HG02884 (cell line): ENCODE measurements around the gene NET1.

Experiments
- ATAC-seq: cut with Tn5 transposase; IDR thresholded peaks from one replicate; pipeline ENCODE4 v1.9.1; 2021; ENCODE audit warnings: mild to moderate bottlenecking, moderate library complexity; ENCODE audit not compliant: unreplicated experiment

NET1 gene

GRCh38 chr10:5442065-5442989 lies 30.0 kb downstream of the NET1 start:
- ATAC-seq = no peak

DNA sequence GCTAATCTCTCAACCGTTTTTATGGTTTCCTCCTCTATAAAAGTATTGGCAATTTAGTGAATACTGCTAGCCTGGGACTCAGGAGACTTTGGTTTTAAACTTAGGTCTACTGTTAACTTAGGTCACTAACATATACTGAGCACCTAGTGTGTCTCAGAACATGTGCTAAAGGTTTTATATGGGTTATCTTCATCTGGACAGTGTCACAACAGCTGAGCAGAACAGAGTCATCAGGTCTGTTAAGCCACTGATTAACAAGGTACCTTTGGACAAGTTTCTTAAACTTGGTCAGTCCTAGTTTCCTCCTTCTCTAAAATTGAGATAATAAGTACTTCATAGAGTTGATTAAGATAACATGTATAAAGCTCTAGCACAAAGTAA lies 30.6 kb downstream of the NET1 start:
- peak; percentile 24 for ATAC-seq

DNA sequence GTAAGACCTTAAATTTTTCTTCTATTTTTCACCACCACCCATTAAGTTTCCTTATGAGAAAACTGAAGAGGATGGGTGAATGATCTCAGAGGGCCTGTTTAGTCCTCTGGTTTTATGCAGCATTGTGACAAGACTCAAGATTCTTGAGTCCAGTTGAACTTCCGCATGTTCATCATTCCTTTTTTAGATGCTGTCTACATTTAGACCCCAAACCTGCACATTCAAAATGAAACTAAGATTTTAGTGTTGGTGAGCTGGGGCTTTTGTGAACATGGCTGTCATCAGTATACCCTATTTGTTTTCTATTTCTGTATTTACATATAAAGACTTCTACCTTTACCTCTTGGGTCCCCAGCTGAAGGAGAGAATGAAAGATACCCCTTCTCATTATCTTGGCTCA lies 31.1 kb downstream of the NET1 start:
- peak; percentile 71 for ATAC-seq

- ATAC-seq = no peak
Measured at GRCh38 chr10:5445006-5445405, 32.6 kb downstream of the NET1 start.

- ATAC-seq = peak; percentile 23
Measured at GRCh38 chr10:5446390-5446926, 34.1 kb downstream of the NET1 start.

- no peak for ATAC-seq
Measured at GRCh38 chr10:5447056-5447455, 34.7 kb downstream of the NET1 start.

- ATAC-seq = peak; percentile 52
Measured at GRCh38 chr10:5447611-5448071, 35.3 kb downstream of the NET1 start.

GRCh38 chr10:5448333-5449001 lies 36.1 kb downstream of the NET1 start:
- ATAC-seq = no peak

DNA sequence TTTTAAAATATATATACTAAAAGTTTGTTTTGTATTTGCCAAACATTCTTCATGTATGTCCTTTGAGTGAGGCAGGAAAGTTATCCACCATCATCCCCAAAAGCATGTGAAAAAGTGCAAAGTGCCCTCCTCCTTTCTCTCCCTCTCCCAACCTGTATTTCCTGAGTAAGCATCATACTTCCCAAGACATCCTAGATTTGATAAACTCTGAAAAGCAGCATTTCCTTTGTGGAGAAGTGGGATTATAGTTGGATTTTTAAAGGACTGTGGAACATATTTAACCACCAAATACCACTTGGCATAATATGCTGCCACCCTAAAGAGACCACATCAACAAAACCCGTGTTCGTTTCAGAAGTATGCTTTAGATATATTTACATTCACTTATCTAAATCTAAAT lies 36.9 kb downstream of the NET1 start:
- no peak for ATAC-seq

DNA sequence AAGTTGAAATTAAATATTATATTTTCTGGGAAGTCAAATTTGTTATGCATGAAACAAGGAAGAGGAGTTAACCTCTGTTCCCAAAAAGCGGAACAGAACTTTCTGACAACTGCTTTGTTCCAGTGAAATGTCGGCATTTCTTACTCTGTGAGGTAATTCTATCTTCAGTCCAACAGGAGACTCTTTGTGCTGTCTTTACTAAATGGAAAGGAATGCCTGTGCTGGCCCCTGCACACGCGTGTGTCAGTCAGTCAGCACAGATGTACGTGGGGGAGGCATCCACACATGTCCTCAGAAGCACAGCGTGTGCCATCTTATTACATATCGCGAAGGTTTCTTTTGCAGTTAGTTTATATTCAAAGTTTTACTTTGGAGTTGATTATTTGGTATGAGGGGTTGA lies 37.5 kb downstream of the NET1 start:
- ATAC-seq = no peak

DNA sequence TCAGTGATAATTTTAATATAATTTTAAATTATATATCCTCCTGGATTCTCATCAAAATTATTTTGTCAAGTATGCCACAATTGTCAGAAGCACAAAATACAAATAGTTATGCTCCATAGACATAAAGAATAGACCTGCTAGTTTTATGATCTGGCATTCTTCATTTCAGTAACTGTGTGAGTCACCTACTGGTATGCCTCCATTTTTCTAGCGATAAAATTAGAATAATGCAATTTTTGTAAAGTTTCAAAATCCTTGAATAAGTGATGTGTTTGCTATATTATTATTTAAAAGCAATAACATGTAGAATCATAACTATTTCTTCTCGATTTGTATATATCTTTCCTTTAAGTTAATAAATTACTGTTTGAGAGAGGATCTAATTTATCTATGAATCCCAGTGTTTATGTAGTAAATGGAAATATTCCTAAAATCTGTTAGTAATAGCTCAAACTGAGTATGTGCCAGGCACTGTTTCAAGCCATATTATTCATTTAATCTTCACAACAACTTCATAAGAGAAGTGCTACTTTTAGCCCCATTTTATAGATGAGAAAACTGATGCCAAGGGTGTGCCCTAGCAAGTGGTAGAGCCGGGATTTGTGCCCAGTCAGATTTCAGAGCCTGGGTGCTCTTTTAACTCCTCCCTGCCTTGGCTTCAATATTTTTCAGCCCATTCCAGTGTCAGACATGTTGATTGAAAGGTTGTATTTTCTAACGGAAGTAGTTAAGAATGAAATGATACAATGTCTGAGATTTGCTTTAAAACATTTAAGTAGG lies 38.4 kb downstream of the NET1 start:
- ATAC-seq = no peak

GRCh38 chr10:5453749-5454489 lies 41.6 kb downstream of the NET1 start:
- no peak for ATAC-seq

GRCh38 chr10:5456563-5456962 lies 44.2 kb downstream of the NET1 start:
- ATAC-seq = no peak

DNA sequence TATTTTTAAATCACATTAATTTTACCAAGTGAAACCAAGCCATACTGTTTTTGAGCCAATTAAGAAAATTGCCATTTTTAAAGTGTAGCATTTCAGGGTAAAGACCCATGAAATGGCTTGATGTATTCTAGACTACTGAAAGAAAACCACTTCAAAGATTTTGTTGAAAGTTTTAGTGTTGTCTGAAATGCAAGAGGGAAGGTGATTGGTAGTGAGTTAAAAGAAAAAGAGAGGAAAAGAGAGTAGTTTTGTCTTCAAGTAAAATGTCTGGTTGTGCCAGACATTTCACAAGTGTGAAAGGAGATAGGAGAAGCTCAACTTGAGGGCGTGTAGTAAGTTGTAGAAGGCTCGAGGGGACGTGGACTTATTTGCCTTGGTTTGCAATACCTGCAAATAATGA lies 45.4 kb downstream of the NET1 start:
- no peak for ATAC-seq

DNA sequence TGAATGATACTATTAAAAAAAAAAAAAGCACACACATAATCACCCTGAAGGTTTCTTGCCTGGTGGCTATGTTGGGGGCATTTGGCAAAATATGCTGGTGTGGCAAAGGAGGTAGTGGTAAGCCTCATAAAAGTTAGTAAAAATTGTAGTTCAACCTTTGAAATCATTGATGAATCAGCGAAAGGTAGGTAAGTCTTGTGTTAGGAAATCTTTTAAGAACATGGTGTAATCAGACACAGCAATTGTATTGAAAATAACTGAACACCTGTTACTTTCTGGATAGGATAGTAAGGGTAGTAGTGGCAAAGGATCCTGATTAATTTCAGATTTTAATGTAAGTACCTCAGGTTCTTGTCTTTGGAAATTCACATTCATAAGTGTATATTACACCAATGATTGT lies 46.1 kb downstream of the NET1 start:
- no peak for ATAC-seq

- no peak for ATAC-seq
Measured at GRCh38 chr10:5458949-5459747, 46.8 kb downstream of the NET1 start.

GRCh38 chr10:5460468-5461202 lies 48.3 kb downstream of the NET1 start:
- no peak for ATAC-seq

DNA sequence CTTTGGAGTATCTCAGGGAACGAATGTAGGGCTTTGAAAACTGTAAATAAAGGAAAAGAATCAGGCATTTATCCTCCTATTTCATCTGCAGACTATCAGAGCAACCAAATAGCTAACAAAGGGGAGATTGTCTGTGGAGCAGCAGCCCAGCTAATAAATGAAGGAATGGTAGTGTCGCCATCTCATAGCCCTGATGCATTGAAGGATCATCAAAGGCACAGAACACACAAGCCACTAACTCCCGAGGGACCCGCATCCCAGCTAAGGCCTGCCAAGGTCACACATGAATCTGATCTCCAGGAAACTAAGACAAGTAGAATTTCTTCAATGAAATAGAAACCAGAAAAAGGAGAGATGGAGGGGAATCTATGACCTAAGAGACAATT lies 48.8 kb downstream of the NET1 start:
- no peak for ATAC-seq
